ENCODE data around the gene PCDHGA7.

PCDHGA7 gene

DNA sequence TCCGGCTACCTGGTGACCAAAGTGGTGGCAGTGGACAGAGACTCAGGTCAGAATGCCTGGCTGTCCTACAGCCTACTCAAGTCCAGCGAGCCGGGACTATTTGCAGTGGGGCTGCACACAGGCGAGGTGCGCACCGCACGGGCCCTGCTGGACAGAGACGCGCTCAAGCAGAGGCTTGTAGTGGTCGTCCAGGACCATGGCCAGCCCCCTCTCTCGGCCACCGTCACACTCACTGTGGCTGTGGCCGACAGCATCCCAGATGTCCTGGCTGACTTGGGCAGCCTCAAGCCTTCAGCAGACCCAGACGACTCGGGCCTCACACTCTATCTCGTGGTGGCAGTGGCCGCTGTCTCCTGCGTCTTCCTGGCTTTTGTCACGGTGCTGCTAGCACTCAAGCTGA is 25.6 kb upstream of the PCDHGA7 start:
- no peak overlapping the region for H3K4me3 ChIP-seq (ENCODE audit: low read length)
- TF ChIP-seq, protein P1, sequence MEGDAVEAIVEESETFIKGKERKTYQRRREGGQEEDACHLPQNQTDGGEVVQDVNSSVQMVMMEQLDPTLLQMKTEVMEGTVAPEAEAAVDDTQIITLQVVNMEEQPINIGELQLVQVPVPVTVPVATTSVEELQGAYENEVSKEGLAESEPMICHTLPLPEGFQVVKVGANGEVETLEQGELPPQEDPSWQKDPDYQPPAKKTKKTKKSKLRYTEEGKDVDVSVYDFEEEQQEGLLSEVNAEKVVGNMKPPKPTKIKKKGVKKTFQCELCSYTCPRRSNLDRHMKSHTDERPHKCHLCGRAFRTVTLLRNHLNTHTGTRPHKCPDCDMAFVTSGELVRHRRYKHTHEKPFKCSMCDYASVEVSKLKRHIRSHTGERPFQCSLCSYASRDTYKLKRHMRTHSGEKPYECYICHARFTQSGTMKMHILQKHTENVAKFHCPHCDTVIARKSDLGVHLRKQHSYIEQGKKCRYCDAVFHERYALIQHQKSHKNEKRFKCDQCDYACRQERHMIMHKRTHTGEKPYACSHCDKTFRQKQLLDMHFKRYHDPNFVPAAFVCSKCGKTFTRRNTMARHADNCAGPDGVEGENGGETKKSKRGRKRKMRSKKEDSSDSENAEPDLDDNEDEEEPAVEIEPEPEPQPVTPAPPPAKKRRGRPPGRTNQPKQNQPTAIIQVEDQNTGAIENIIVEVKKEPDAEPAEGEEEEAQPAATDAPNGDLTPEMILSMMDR (conservative IDR thresholded peaks at IDR 0.05; ENCODE audit: low read length): no peak
- no peak for DNase-seq (ENCODE audit: low read depth)

DNA sequence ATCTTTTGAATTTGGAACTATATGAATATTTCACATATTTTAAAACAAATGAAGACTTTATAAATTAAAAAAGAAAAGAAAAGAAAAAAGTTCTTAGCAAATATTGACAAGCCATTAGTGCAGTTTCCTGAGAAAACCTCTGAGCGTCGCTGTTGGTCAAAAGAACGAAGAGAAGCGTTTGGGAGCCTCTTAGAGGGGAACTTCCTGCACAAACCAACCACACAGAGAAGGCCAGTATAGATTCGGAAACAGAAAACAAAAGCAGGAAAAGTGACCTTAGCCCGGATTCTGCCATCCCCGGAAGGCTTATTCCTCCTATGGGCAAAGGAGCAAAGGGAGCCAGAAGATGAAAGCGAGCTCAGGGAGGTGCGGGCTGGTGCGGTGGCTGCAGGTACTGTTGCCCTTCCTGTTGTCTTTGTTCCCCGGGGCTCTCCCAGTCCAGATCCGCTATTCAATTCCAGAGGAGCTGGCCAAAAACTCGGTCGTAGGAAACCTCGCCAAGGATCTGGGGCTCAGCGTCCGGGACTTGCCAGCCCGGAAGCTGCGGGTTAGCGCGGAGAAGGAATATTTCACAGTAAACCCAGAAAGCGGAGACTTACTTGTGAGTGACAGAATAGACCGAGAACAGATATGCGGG is 22.6 kb upstream of the PCDHGA7 start, which contains the start of gene PCDHGB2:
Gene PCDHGB2, plus strand, starts transcription at position 205 of the 637 bp plus-strand sequence. Its CDS starts 142 bp downstream, at position 347.
- DNase-seq (ENCODE audit: low read depth): peak; percentile 55
- H3K4me3 ChIP-seq (ENCODE audit: low read length): peak within 1 kb of the TSS; percentile 52
- TF ChIP-seq, protein P1 (conservative IDR thresholded peaks at IDR 0.05; ENCODE audit: low read length): peak; percentile 59

DNA sequence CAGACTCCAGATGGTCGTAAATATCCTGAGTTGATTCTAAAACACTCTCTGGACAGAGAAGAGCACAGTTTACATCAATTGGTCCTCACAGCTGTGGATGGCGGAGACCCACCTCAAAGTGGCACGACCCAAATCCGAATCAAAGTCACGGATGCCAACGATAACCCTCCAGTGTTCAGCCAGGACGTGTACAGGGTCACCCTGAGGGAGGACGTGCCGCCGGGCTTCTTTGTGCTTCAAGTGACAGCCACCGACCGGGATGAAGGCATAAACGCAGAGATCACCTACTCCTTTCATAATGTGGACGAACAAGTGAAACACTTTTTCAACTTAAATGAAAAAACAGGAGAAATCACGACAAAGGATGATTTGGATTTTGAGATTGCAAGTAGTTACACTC is 21.9 kb upstream of the PCDHGA7 start:
- H3K4me3 ChIP-seq (ENCODE audit: low read length): no peak overlapping the region
- DNase-seq (ENCODE audit: low read depth): no peak
- TF ChIP-seq, protein P1 (conservative IDR thresholded peaks at IDR 0.05; ENCODE audit: low read length): no peak

DNA sequence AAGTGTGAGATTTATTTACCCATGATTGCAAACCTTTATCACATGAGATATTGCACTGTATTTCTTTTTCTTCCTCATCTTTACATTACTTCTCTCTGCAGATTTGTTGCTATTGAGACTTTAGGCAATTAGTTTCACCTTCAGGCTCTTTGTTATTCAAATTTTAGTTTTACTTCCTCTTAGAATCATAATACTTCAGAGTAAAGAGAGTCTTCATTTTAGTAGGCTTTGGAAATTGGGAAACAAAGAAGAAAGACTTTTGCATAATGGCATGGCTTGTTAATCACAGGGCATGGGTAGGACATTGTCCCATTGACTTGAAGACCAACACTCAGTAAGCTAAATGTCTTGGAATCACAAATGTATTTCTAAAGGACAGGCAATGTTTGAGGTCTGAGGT is 19.8 kb upstream of the PCDHGA7 start:
- H3K4me3 ChIP-seq (ENCODE audit: low read length): no peak overlapping the region
- DNase-seq (ENCODE audit: low read depth): no peak
- TF ChIP-seq, protein P1 (conservative IDR thresholded peaks at IDR 0.05; ENCODE audit: low read length): no peak

DNA sequence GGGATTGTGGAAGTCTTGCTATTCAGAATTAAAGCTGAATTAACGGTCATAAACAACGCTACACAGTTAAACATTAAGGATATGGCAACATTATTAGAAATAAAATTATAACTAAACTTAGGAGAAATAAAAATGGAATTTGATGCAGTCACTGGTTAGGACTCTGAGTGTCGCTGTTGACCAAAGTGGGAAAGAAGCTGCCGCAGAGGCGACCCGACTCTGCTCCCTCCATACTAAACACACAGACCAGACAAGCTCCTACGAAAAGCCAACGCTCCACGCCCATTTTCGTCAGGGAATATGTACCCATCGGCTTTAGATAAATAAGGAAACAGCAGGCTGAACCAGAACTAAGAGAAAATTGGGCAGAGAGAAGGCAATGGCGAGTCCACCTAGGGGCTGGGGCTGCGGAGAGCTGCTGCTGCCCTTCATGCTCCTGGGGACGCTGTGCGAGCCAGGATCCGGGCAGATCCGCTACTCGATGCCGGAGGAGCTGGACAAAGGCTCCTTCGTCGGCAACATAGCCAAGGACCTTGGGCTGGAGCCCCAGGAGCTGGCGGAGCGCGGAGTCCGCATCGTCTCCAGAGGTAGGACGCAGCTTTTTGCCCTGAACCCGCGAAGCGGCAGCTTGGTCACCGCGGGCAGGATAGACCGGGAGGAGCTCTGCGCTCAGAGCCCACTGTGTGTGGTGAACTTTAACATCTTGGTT is 18.4 kb upstream of the PCDHGA7 start, which contains the start of gene PCDHGA5:
Gene PCDHGA5, plus strand, starts transcription at position 211 of the 709 bp plus-strand sequence. Its CDS starts 169 bp downstream, at position 380.
- TF ChIP-seq, protein P1 (conservative IDR thresholded peaks at IDR 0.05; ENCODE audit: low read length): peak; percentile 36
- H3K4me3 ChIP-seq (ENCODE audit: low read length): peak within 1 kb of the TSS; percentile 39
- peak; percentile 26 for DNase-seq (ENCODE audit: low read depth)

DNA sequence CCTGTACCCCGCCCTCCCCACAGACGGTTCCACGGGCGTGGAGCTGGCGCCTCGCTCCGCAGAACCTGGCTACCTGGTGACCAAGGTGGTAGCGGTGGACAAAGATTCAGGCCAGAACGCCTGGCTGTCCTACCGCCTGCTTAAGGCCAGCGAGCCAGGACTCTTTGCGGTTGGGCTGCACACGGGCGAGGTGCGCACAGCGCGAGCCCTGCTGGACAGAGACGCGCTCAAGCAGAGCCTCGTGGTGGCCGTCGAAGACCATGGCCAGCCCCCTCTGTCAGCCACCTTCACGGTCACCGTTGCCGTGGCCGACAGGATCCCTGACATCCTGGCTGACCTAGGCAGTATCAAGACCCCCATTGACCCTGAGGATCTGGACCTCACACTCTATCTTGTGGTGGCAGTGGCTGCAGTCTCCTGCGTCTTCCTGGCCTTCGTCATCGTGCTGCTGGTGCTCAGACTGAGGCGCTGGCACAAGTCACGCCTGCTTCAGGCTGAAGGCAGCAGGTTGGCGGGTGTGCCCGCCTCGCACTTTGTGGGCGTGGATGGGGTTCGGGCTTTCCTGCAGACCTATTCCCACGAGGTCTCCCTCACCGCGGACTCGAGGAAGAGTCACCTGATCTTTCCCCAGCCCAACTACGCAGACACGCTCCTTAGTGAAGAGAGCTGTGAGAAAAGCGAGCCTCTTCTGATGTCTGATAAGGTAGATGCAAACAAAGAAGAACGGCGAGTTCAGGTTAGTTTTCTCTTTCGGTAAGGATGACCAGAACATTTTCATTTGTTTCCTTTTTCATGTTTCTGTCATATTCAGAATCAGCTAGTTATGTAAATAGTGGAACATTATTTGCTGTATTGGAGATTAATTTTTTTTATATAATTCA is 16.3 kb upstream of the PCDHGA7 start:
- DNase-seq (ENCODE audit: low read depth): no peak
- H3K4me3 ChIP-seq (ENCODE audit: low read length): no peak overlapping the region
- TF ChIP-seq, protein P1 (conservative IDR thresholded peaks at IDR 0.05; ENCODE audit: low read length): no peak

Measured in AG10803 (cell line).